ENCODE measurements around the gene HLF. TPM values are rescaled to one million over a fixed set of nuclear protein-coding genes. Genes with fewer than 3 reads are reported as not detected.

HLF gene
- total RNA-seq, 1 donor from 2014 or later = 0.32 TPM

DNA sequence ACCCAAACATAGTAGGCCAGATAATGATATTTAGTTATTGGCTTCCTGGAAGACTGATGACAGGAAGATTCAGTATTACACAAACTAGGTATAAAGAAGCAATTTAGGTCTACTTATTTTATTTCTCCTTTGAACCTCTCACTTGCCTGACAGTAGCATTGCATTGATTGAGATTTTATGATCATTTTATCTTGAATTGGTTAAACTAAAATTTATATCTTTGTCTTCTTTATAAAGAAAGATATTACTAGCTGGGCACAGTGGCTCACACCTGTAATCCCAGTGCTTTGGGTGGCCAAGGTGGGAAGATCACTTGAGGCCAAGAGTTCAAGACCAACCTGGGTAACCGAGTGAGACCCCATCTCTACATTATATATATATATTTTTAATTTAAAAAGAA is 14.4 kb downstream of the HLF start:
- Mint-ChIP-seq H3K4me3 (ENCODE audit: unreplicated experiment) (no peak overlapping the region), H3K36me3 (ENCODE audit: unreplicated experiment) (no peaks in the 10 kb centered on the region), H3K4me1 (ENCODE audit: low read depth, unreplicated experiment) (no peaks in the 10 kb centered on the region), H3K9me3 (ENCODE audit: unreplicated experiment) (no peaks in the 10 kb centered on the region), H3K27me3 (ENCODE audit: unreplicated experiment) (no peaks in the 10 kb centered on the region), H3K27ac (ENCODE audit: unreplicated experiment) (no peak overlapping the region)
- DNase-seq = no peak
- TF ChIP-seq CTCF (IDR thresholded peaks at IDR 0.05; ENCODE audit: partially characterized antibody, unreplicated experiment) = no peak

GRCh38 chr17:55279788-55280187 is 15.0 kb downstream of the HLF start:
- no peak overlapping the region for H3K4me3 Mint-ChIP-seq (ENCODE audit: unreplicated experiment)
- H3K4me1 Mint-ChIP-seq (ENCODE audit: low read depth, unreplicated experiment) = no peaks in the 10 kb centered on the region
- no peak for TF ChIP-seq CTCF (IDR thresholded peaks at IDR 0.05; ENCODE audit: partially characterized antibody, unreplicated experiment)
- no peak overlapping the region for H3K27ac Mint-ChIP-seq (ENCODE audit: unreplicated experiment)
- no peaks in the 10 kb centered on the region for H3K27me3 Mint-ChIP-seq (ENCODE audit: unreplicated experiment)
- H3K36me3 Mint-ChIP-seq (ENCODE audit: unreplicated experiment) = no peaks in the 10 kb centered on the region
- H3K9me3 Mint-ChIP-seq (ENCODE audit: unreplicated experiment) = no peaks in the 10 kb centered on the region
- DNase-seq = no peak

DNA sequence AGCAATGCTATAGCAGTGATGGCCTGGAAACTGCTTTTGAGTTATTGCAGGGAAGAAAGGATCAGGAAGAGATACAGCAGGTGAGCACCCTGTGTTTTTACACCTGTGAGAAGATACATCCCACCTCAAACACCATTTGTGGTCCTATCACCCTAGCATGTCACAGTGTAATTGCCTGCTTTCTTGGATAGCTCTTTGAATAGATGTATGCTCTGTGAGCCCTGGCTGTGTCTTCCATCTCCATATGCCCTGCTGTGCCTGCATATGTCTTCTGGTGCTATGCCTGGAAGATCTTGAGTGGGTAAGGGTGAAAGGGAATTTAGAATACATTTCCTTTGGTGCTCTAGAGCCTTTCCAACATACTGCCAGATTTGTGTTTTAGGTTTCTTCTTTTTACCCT is 15.5 kb downstream of the HLF start:
- Mint-ChIP-seq H3K36me3 (ENCODE audit: unreplicated experiment) (no peaks in the 10 kb centered on the region), H3K9me3 (ENCODE audit: unreplicated experiment) (peaks cover 1% of the 10 kb centered on the region), H3K4me1 (ENCODE audit: low read depth, unreplicated experiment) (no peaks in the 10 kb centered on the region), H3K4me3 (ENCODE audit: unreplicated experiment) (no peak overlapping the region), H3K27ac (ENCODE audit: unreplicated experiment) (no peak overlapping the region), H3K27me3 (ENCODE audit: unreplicated experiment) (no peaks in the 10 kb centered on the region)
- no peak for DNase-seq
- no peak for TF ChIP-seq CTCF (IDR thresholded peaks at IDR 0.05; ENCODE audit: partially characterized antibody, unreplicated experiment)

DNA sequence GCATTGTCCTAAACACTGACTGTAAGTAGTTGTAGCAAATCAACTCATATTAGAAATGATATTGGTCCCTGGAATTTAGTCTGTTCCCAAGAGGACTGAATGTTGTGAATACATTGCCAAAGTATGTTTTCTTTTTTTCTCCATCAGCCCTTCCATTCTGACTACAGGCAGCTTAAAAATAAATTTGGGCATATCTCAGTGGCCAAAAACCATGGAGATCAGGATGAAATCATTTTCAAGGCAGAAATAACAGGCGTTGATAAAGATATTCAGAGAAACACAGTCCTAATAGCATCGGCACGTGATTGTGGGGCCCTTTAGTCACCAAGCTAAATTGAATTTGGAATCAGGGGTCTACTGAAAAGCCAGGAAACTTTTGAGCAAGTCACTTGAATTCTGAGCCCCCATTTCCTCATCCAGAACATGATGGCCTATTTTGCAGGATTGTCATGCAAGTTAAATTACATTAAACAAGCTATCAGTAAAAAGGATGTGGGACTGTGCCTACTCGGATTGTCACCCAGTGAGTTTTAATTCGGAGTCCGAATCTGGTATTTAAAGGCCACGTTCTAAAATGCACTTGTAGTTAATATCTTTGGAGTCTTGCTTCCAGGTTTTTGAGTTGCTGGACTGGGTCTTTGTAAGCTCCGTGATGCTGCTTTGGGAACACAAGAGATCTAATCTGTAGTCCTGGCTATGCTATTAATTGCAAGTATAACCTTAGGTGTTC is 17.1 kb downstream of the HLF start:
- H3K4me3 Mint-ChIP-seq (ENCODE audit: unreplicated experiment) = no peak overlapping the region
- no peaks in the 10 kb centered on the region for H3K4me1 Mint-ChIP-seq (ENCODE audit: low read depth, unreplicated experiment)
- no peak for TF ChIP-seq CTCF (IDR thresholded peaks at IDR 0.05; ENCODE audit: partially characterized antibody, unreplicated experiment)
- H3K27me3 Mint-ChIP-seq (ENCODE audit: unreplicated experiment) = no peaks in the 10 kb centered on the region
- H3K9me3 Mint-ChIP-seq (ENCODE audit: unreplicated experiment) = peaks cover 1% of the 10 kb centered on the region
- DNase-seq = no peak
- no peak overlapping the region for H3K27ac Mint-ChIP-seq (ENCODE audit: unreplicated experiment)
- H3K36me3 Mint-ChIP-seq (ENCODE audit: unreplicated experiment) = no peaks in the 10 kb centered on the region

DNA sequence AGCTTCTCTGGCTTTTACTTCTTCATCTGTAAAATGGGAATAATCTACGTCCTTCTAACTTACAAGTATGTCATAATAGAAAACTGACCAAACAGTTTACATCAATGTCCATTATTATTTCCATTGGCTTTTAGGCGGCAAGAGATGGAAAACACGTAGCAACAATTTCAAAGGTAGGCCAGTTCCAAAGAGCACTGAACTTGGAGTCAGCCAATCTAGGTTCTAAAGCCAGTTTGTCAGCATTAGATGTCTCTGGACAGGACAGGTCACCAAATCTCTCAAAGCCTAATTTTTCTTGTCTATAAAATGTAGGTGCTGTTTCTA is 17.6 kb downstream of the HLF start:
- no peak for TF ChIP-seq CTCF (IDR thresholded peaks at IDR 0.05; ENCODE audit: partially characterized antibody, unreplicated experiment)
- no peaks in the 10 kb centered on the region for H3K27me3 Mint-ChIP-seq (ENCODE audit: unreplicated experiment)
- peaks cover 1% of the 10 kb centered on the region for H3K9me3 Mint-ChIP-seq (ENCODE audit: unreplicated experiment)
- no peak overlapping the region for H3K27ac Mint-ChIP-seq (ENCODE audit: unreplicated experiment)
- H3K4me3 Mint-ChIP-seq (ENCODE audit: unreplicated experiment) = no peak overlapping the region
- DNase-seq = no peak
- no peaks in the 10 kb centered on the region for H3K4me1 Mint-ChIP-seq (ENCODE audit: low read depth, unreplicated experiment)
- H3K36me3 Mint-ChIP-seq (ENCODE audit: unreplicated experiment) = no peaks in the 10 kb centered on the region

All from glutamatergic neuron (in vitro differentiated cells).